ENCODE measurements around the gene ZNF12. TPM values are rescaled to one million over a fixed set of nuclear protein-coding genes. Genes with fewer than 3 reads are reported as not detected.

ZNF12 gene
- total and polyA plus RNA-seq, 2 experiments from 2014 or later = 13.0 to 19.9 TPM

GRCh38 chr7:6641305-6642035, 65.3 kb downstream of the ZNF12 start:
- H3F3A ChIP-seq (ENCODE audit: insufficient read depth) = no peaks in the 10 kb centered on the region
- H3K36me3 ChIP-seq (ENCODE audit: low read depth) = no peaks in the 10 kb centered on the region; the same call in 1 of the 2 replicates
- H2AFZ ChIP-seq = no peak overlapping the region
- 0 out of 2 replicates have a peak, but pooled peaks cover 3% of the 10 kb centered on the region for H3K4me1 ChIP-seq (ENCODE audit: insufficient read depth)
- TF ChIP-seq EZH2 (IDR thresholded peaks at IDR 0.05; ENCODE audit: insufficient read depth, poor library complexity, severe bottlenecking) (no peak), EZH2phosphoT487 (IDR thresholded peaks at IDR 0.05; ENCODE audit: insufficient read depth, low read depth) (no peak)
- no peak overlapping the region for H3K9ac ChIP-seq
- H3K27ac ChIP-seq = no peak overlapping the region
- H3K9me3 ChIP-seq (ENCODE audit: low read depth) = no peaks in the 10 kb centered on the region
- H3K4me3 ChIP-seq = no peak overlapping the region
- H4K20me1 ChIP-seq (ENCODE audit: insufficient read depth) = no peaks in the 10 kb centered on the region
- in situ Hi-C loops (cut with MboI) = loop anchor here (5.0 kb wide), 1 partner anchor 49 kb away; the partner anchor contains the start of gene INTS15
- WGBS, 2 experiments (ENCODE audit: low coverage in 1 of 2, low lambda C conversion rate in 2 of 2, missing lambda C conversion rate in 2 of 2) = 96% methylated on average over 15 of the region's 15 CpGs
- H3K4me2 ChIP-seq (ENCODE audit: unreplicated experiment) = no peak overlapping the region
- H3K79me2 ChIP-seq (ENCODE audit: insufficient read depth) = peaks cover 37% of the 10 kb centered on the region
- no peak for DNase-seq
- H3K9me2 ChIP-seq (ENCODE audit: insufficient read depth) = no peaks in the 10 kb centered on the region
- H3K27me3 ChIP-seq (replicated peaks; ENCODE audit: insufficient read depth) = no peaks in the 10 kb centered on the region

- Histone ChIP-seq H3K4me1 (ENCODE audit: insufficient read depth) (0 out of 2 replicates have a peak, but pooled peaks cover 3% of the 10 kb centered on the region), H3F3A (ENCODE audit: insufficient read depth) (no peaks in the 10 kb centered on the region), H2AFZ (no peak overlapping the region), H4K20me1 (ENCODE audit: insufficient read depth) (no peaks in the 10 kb centered on the region), H3K4me3 (no peak overlapping the region), H3K36me3 (ENCODE audit: low read depth) (no peaks in the 10 kb centered on the region; the same call in 1 of the 2 replicates), H3K27ac (0 out of 2 replicates have a peak overlapping the region, but pooled peaks have one; percentile 24), H3K9me3 (ENCODE audit: low read depth) (no peaks in the 10 kb centered on the region), H3K79me2 (ENCODE audit: insufficient read depth) (peaks cover 37% of the 10 kb centered on the region), H3K4me2 (ENCODE audit: unreplicated experiment) (no peak overlapping the region), H3K9me2 (ENCODE audit: insufficient read depth) (no peaks in the 10 kb centered on the region), H3K27me3 (replicated peaks; ENCODE audit: insufficient read depth) (no peaks in the 10 kb centered on the region), H3K9ac (no peak overlapping the region)
- TF ChIP-seq EZH2 (IDR thresholded peaks at IDR 0.05; ENCODE audit: insufficient read depth, poor library complexity, severe bottlenecking) (no peak), EZH2phosphoT487 (IDR thresholded peaks at IDR 0.05; ENCODE audit: insufficient read depth, low read depth) (no peak)
- peak; percentile 81 for DNase-seq
- 37 to 42% methylated on average over 11 of the region's 11 CpGs for WGBS, 2 experiments (ENCODE audit: low coverage in 1 of 2, low lambda C conversion rate in 2 of 2, missing lambda C conversion rate in 2 of 2)
- in situ Hi-C loops (cut with MboI) = loop anchor here (5.0 kb wide), 1 partner anchor 48 kb away; the partner anchor contains the start of gene INTS15
Observed at GRCh38 chr7:6640246-6640721, 66.5 kb downstream of the ZNF12 start.

- in situ Hi-C loops (cut with MboI) = loop anchor here (5.0 kb wide), 1 partner anchor 47 kb away; the partner anchor contains the start of gene INTS15
- H3K79me2 ChIP-seq (ENCODE audit: insufficient read depth) = peaks cover 37% of the 10 kb centered on the region
- H3K36me3 ChIP-seq (ENCODE audit: low read depth) = no peaks in the 10 kb centered on the region; the same call in 1 of the 2 replicates
- no peak overlapping the region for H3K4me2 ChIP-seq (ENCODE audit: unreplicated experiment)
- H3K4me3 ChIP-seq = no peak overlapping the region
- no peak for TF ChIP-seq EZH2phosphoT487 (IDR thresholded peaks at IDR 0.05; ENCODE audit: insufficient read depth, low read depth)
- TF ChIP-seq EZH2 (IDR thresholded peaks at IDR 0.05; ENCODE audit: insufficient read depth, poor library complexity, severe bottlenecking) = no peak
- no peaks in the 10 kb centered on the region for H3K9me2 ChIP-seq (ENCODE audit: insufficient read depth)
- no peaks in the 10 kb centered on the region for H3K27me3 ChIP-seq (replicated peaks; ENCODE audit: insufficient read depth)
- H3F3A ChIP-seq (ENCODE audit: insufficient read depth) = no peaks in the 10 kb centered on the region
- 90 to 94% methylated on average over 11 of the region's 11 CpGs for WGBS, 2 experiments (ENCODE audit: low coverage in 1 of 2, low lambda C conversion rate in 2 of 2, missing lambda C conversion rate in 2 of 2)
- H3K9me3 ChIP-seq (ENCODE audit: low read depth) = no peaks in the 10 kb centered on the region
- no peak for DNase-seq
- no peak overlapping the region for H3K27ac ChIP-seq
- 0 out of 2 replicates have a peak, but pooled peaks cover 3% of the 10 kb centered on the region for H3K4me1 ChIP-seq (ENCODE audit: insufficient read depth)
- no peak overlapping the region for H2AFZ ChIP-seq
- no peaks in the 10 kb centered on the region for H4K20me1 ChIP-seq (ENCODE audit: insufficient read depth)
- no peak overlapping the region for H3K9ac ChIP-seq
Observed at GRCh38 chr7:6639627-6640026, 67.1 kb downstream of the ZNF12 start.

GRCh38 chr7:6639032-6639431, 67.7 kb downstream of the ZNF12 start:
- Histone ChIP-seq H4K20me1 (ENCODE audit: insufficient read depth) (no peaks in the 10 kb centered on the region), H3K9me2 (ENCODE audit: insufficient read depth) (no peaks in the 10 kb centered on the region), H3K9ac (no peak overlapping the region), H3F3A (ENCODE audit: insufficient read depth) (no peaks in the 10 kb centered on the region), H2AFZ (no peak overlapping the region), H3K36me3 (ENCODE audit: low read depth) (no peaks in the 10 kb centered on the region; the same call in 1 of the 2 replicates), H3K27ac (no peak overlapping the region), H3K9me3 (ENCODE audit: low read depth) (no peaks in the 10 kb centered on the region), H3K4me1 (ENCODE audit: insufficient read depth) (0 out of 2 replicates have a peak, but pooled peaks cover 3% of the 10 kb centered on the region), H3K79me2 (ENCODE audit: insufficient read depth) (peaks cover 37% of the 10 kb centered on the region), H3K4me2 (ENCODE audit: unreplicated experiment) (peak overlapping the region; percentile 74), H3K27me3 (replicated peaks; ENCODE audit: insufficient read depth) (no peaks in the 10 kb centered on the region), H3K4me3 (no peak overlapping the region)
- in situ Hi-C loops (cut with MboI) = no loop called here
- 75 to 82% methylated on average over 4 of the region's 4 CpGs for WGBS, 2 experiments (ENCODE audit: low coverage in 1 of 2, low lambda C conversion rate in 2 of 2, missing lambda C conversion rate in 2 of 2)
- TF ChIP-seq EZH2phosphoT487 (IDR thresholded peaks at IDR 0.05; ENCODE audit: insufficient read depth, low read depth) (no peak), EZH2 (IDR thresholded peaks at IDR 0.05; ENCODE audit: insufficient read depth, poor library complexity, severe bottlenecking) (no peak)
- no peak for DNase-seq

Other genes with a start within 250 kb of the ZNF12 start
- gene KDELR2, start 222.8 kb downstream of the ZNF12 start, total RNA-seq (2014; rRNA removed; shearing (Covaris generic)) = 275 and 319 TPM in 2 replicates
- 686 and 702 TPM in 2 replicates for gene KDELR2, start 222.8 kb downstream of the ZNF12 start, polyA plus RNA-seq (2016; fragmentation: Nextera tagmentation; extraction: Ambion mirVana)
- not detected in 2 replicates for gene GRID2IP, start 155.5 kb downstream of the ZNF12 start, total RNA-seq (2014; rRNA removed; shearing (Covaris generic))
- not detected in 2 replicates for gene GRID2IP, start 155.5 kb downstream of the ZNF12 start, polyA plus RNA-seq (2016; fragmentation: Nextera tagmentation; extraction: Ambion mirVana)
- gene ZDHHC4, start 129.5 kb downstream of the ZNF12 start, total RNA-seq (2014; rRNA removed; shearing (Covaris generic)) = 52.5 and 55.4 TPM in 2 replicates
- gene ZDHHC4, start 129.5 kb downstream of the ZNF12 start, polyA plus RNA-seq (2016; fragmentation: Nextera tagmentation; extraction: Ambion mirVana) = 68.8 and 72.6 TPM in 2 replicates
- gene INTS15, start 116.9 kb downstream of the ZNF12 start, total RNA-seq (2014; rRNA removed; shearing (Covaris generic)) = 14.4 and 17.9 TPM in 2 replicates
- gene INTS15, start 116.9 kb downstream of the ZNF12 start, polyA plus RNA-seq (2016; fragmentation: Nextera tagmentation; extraction: Ambion mirVana) = 11.1 and 11.3 TPM in 2 replicates
- 0.22 and 0.51 TPM in 2 replicates for gene ZNF853, start 91.3 kb downstream of the ZNF12 start, total RNA-seq (2014; rRNA removed; shearing (Covaris generic))
- gene ZNF853, start 91.3 kb downstream of the ZNF12 start, polyA plus RNA-seq (2016; fragmentation: Nextera tagmentation; extraction: Ambion mirVana) = not detected in 2 replicates
- 14.3 and 28.6 TPM in 2 replicates for gene ZNF316, start 69.6 kb downstream of the ZNF12 start, total RNA-seq (2014; rRNA removed; shearing (Covaris generic))
- 1.1 and 1.2 TPM in 2 replicates for gene ZNF316, start 69.6 kb downstream of the ZNF12 start, polyA plus RNA-seq (2016; fragmentation: Nextera tagmentation; extraction: Ambion mirVana)
- gene RSPH10B2, start 47.2 kb upstream of the ZNF12 start, total RNA-seq (2014; rRNA removed; shearing (Covaris generic)) = 0.76 TPM in 1 of 2 replicates, not detected in the other
- not detected in 2 replicates for gene RSPH10B2, start 47.2 kb upstream of the ZNF12 start, polyA plus RNA-seq (2016; fragmentation: Nextera tagmentation; extraction: Ambion mirVana)
- gene CCZ1B, start 119.3 kb upstream of the ZNF12 start, total RNA-seq (2014; rRNA removed; shearing (Covaris generic)) = 35.9 and 36.7 TPM in 2 replicates
- 55.1 and 55.3 TPM in 2 replicates for gene CCZ1B, start 119.3 kb upstream of the ZNF12 start, polyA plus RNA-seq (2016; fragmentation: Nextera tagmentation; extraction: Ambion mirVana)